GM12872 (cell line): ENCODE measurements around the gene BICC1.

Experiments
- TF ChIP-seq, protein P1 (sequence below): IDR thresholded peaks from 3 replicates; pipeline ENCODE4 v1.5.1; 2011; ENCODE audit warnings: low read depth, mild to moderate bottlenecking, low read length, moderate library complexity; ENCODE audit not compliant: insufficient read depth

The BICC1 gene

DNA sequence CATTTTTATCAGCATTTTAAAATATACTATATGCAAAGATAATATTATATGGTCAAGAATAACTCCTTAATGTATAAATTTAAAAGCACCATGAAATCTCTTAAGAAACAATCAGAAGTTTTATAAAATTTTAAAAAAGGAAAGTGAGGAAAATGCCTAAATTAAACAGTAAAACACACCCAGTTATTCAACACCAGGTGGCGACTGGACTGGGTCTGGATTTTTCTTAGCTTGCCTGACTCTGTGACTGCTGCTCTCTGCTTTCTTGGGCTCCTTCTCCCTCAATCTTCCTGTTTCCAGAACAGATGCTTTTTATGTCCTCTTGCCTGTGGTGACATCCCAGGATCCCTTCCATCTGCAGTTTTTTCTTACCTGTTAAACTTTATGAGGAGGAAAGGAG lies 200.3 kb downstream of the BICC1 start:
- TF ChIP-seq, protein P1, sequence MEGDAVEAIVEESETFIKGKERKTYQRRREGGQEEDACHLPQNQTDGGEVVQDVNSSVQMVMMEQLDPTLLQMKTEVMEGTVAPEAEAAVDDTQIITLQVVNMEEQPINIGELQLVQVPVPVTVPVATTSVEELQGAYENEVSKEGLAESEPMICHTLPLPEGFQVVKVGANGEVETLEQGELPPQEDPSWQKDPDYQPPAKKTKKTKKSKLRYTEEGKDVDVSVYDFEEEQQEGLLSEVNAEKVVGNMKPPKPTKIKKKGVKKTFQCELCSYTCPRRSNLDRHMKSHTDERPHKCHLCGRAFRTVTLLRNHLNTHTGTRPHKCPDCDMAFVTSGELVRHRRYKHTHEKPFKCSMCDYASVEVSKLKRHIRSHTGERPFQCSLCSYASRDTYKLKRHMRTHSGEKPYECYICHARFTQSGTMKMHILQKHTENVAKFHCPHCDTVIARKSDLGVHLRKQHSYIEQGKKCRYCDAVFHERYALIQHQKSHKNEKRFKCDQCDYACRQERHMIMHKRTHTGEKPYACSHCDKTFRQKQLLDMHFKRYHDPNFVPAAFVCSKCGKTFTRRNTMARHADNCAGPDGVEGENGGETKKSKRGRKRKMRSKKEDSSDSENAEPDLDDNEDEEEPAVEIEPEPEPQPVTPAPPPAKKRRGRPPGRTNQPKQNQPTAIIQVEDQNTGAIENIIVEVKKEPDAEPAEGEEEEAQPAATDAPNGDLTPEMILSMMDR: no peak

DNA sequence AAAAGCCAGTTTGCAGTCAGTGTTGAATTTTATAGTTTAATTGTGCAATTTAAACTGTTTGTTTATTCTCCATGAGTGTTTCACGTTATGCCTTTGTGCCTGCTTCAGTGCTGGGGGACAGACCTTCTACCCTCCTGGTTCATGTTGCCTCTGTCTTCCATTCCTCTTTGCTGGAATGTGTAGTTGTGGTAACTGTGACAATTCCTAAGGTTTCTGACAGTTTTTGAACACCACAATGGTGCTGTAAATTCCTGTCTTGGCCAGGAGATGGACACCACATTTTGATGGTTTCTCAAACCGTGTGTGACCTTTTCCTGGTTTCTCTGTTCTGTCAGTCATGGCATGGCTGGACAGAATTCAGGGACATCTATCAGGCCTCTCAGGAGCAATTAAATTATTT lies 201.7 kb downstream of the BICC1 start:
- TF ChIP-seq, protein P1: no peak

DNA sequence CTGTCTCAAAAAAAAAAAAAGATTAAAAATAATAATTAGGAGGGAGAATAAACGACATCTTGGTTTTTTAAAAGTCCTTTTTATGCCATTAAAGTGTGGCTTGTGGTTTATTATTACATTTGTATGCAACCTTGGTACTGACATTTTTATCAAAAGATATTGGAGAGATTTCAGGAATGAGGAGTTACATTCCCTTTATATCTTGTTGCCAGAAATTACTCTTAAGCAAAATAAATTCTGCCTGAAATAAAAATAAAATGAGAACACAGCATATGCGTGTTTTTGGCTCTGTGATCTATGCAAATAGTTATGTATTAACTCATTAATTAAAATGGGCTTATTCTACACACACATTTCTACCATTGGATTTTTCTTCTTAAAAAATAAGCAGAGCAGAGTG lies 202.4 kb downstream of the BICC1 start:
- TF ChIP-seq, protein P1: no peak

DNA sequence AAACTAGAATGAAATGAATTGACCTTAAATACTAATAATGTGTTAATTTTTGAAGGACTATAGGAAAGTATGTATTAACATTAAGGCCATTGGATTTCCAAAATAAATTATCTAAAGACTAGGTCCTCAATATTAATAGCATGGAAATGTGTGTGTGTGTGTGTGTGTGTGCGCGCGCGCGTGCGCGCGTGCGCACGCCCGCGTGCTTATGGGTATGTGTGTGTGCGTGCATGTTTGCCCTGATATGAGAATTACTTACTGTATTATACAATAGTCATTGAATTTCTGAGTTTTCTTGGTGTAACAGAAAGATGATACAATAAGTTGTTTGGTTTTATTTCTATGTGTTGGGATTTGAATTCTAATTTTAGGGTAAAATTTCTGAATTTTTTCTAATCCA lies 205.9 kb downstream of the BICC1 start:
- TF ChIP-seq, protein P1: no peak

DNA sequence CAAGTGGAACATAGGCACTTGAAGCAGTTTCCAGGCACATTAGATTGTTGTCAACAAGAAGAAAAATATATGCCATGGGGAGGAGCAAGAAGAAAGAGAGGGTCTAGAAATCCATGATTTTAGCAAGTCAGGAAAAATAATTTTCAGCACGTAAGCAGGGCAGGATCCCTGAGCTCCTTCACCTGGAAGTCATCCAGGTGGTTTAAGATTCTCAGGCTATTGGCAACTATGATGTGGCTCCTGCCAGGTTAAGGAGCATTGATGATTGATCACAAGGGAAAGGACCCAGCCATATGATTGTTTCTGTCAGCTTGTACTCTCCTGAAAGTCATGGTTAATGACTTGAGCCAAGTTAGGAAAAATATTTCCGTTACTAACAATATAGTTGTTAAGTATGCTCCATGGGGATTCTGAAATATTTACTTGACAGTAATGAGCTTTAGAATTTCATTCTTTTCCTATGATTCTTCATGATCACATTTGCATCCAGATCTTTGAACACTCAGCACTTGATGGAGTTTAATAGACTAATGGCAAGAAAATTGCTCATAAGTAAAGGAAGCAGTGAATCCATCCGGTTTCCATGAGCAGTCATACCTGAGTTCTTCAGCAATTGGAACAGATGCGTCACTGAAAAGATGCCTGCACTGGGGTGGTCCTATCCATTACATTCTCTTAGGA lies 209.1 kb downstream of the BICC1 start:
- TF ChIP-seq, protein P1: no peak

DNA sequence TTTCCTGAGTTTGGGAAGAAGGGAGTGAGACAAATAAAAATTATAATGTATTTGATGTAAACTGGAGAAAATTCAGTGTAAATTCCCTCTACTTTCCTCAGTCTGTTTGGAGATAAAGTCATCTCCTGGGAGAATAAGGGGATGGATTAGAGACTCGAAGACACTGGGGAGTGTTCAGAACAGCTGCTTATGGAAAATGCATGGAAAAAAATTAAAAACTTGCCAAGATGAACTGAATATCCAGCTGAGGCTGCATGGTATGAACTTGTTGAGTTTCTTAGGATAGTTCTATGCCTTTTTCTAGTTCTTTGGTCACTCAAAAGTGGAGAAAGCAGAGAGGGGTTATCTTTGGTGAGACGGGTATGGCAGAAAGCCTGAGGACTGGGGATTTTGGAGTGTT lies 210.5 kb downstream of the BICC1 start:
- TF ChIP-seq, protein P1: no peak

DNA sequence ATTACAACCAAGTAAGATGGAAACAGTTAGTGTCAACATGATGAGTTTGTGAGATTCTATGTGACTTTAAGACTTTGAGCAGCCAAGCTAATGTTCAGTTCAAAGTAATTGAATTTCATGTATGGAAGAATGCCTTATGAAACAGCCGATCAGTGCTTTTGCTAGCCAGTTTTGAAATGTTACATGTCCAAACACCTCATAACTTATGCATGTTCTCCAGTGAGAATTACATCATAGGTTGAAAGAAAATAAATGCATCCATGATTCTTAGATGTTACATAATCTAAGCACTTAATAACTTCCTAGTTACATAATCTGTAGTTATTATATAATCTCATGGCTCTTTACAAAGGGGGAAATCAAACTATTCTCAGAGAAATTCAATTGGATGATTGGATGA lies 211.3 kb downstream of the BICC1 start:
- TF ChIP-seq, protein P1: no peak
